SU-DHL-6 (cell line): ENCODE results near the gene GDAP1L1.

Experiments used
- CTCF ChIP-seq: fragments of 200-600 bp; sonication (generic); IDR thresholded peaks from one replicate; pipeline ENCODE4 v1.5.1; 2017; ENCODE audit warnings: antibody characterized with exemption, mild to moderate bottlenecking, low read length, moderate library complexity; ENCODE audit not compliant: insufficient read depth, poor library complexity, severe bottlenecking
- EZH2phosphoT487 ChIP-seq: fragments of 200-600 bp; sonication (generic), shearing (Covaris generic); conservative IDR thresholded peaks from 2 replicates; pipeline ENCODE4 v1.6.1; 2018; ENCODE audit warnings: mild to moderate bottlenecking, antibody characterized with exemption, low read length, moderate library complexity, mixed read lengths

- TF ChIP-seq CTCF (no peak), EZH2phosphoT487 (no peak)
Measured at GRCh38 chr20:44253528-44253927, 6.4 kb downstream of the GDAP1L1 start.
